ENCODE measurements around the gene ANO2. TPM values are rescaled to one million over a fixed set of nuclear protein-coding genes. Genes with fewer than 3 reads are reported as not detected.

Gene ANO2
- total RNA-seq, 3 donors from 2014 or later (not counting 1 experiment from before 2014, with no cell fraction given), result not detected

- no peak for DNase-seq
- H3K27ac ChIP-seq (ENCODE audit: low read length), result no peak overlapping the region
- Mint-ChIP-seq H3K4me1 (no peaks in the 10 kb centered on the region), H3K9me3 (no peaks in the 10 kb centered on the region), H3K4me3 (no peak overlapping the region), H3K27ac (no peak overlapping the region), H3K27me3 (ENCODE audit: low read depth in 2 of 2) (peaks cover 3 to 11% of the 10 kb centered on the region in 2 donors), H3K36me3 (no peaks in the 10 kb centered on the region)
- H3K9me3 ChIP-seq (ENCODE audit: control insufficient read depth, insufficient read depth, low read length), result no peaks in the 10 kb centered on the region
- no peaks in the 10 kb centered on the region for H3K4me1 ChIP-seq (ENCODE audit: control insufficient read depth, insufficient read depth, low read length)
- H3K4me3 ChIP-seq (ENCODE audit: low read length), result no peak overlapping the region
- no peak for TF ChIP-seq CTCF (IDR thresholded peaks at IDR 0.05)
- H3K27me3 ChIP-seq (ENCODE audit: control insufficient read depth, insufficient read depth, low read length), result no peaks in the 10 kb centered on the region
- intact Hi-C loops (cut with micrococcal nuclease), result no loop called here
- 89% methylated on average over 9 of the region's 9 CpGs for WGBS (ENCODE audit: insufficient coverage)
- H3K36me3 ChIP-seq (ENCODE audit: control insufficient read depth, insufficient read depth, low read length), result no peaks in the 10 kb centered on the region
- no peak for ATAC-seq
Measured at GRCh38 chr12:5809586-5809985, 135.5 kb downstream of the ANO2 start.

- no peak for TF ChIP-seq CTCF (IDR thresholded peaks at IDR 0.05)
- H3K27ac ChIP-seq (ENCODE audit: low read length), result no peak overlapping the region
- intact Hi-C loops (cut with micrococcal nuclease), result no loop called here
- H3K9me3 ChIP-seq (ENCODE audit: control insufficient read depth, insufficient read depth, low read length), result no peaks in the 10 kb centered on the region
- Mint-ChIP-seq H3K36me3 (no peaks in the 10 kb centered on the region), H3K27me3 (ENCODE audit: low read depth in 2 of 2) (peaks cover 0 to 8% of the 10 kb centered on the region in 2 donors), H3K4me3 (no peak overlapping the region), H3K27ac (no peak overlapping the region), H3K4me1 (no peaks in the 10 kb centered on the region), H3K9me3 (no peaks in the 10 kb centered on the region)
- no peaks in the 10 kb centered on the region for H3K4me1 ChIP-seq (ENCODE audit: control insufficient read depth, insufficient read depth, low read length)
- no peak for DNase-seq
- no peaks in the 10 kb centered on the region for H3K36me3 ChIP-seq (ENCODE audit: control insufficient read depth, insufficient read depth, low read length)
- no peaks in the 10 kb centered on the region for H3K27me3 ChIP-seq (ENCODE audit: control insufficient read depth, insufficient read depth, low read length)
- H3K4me3 ChIP-seq (ENCODE audit: low read length), result no peak overlapping the region
- WGBS (ENCODE audit: insufficient coverage), result 85% methylated on average over 1 of the region's 4 CpGs
- ATAC-seq, result no peak
Measured at GRCh38 chr12:5808981-5809380, 136.1 kb downstream of the ANO2 start.

GRCh38 chr12:5807514-5808219 is 137.4 kb downstream of the ANO2 start:
- DNase-seq (no peak), ATAC-seq (no peak)
- Histone ChIP-seq H3K36me3 (ENCODE audit: control insufficient read depth, insufficient read depth, low read length) (no peaks in the 10 kb centered on the region), H3K9me3 (ENCODE audit: control insufficient read depth, insufficient read depth, low read length) (no peaks in the 10 kb centered on the region), H3K4me1 (ENCODE audit: control insufficient read depth, insufficient read depth, low read length) (no peaks in the 10 kb centered on the region), H3K27me3 (ENCODE audit: control insufficient read depth, insufficient read depth, low read length) (no peaks in the 10 kb centered on the region), H3K27ac (ENCODE audit: low read length) (no peak overlapping the region), H3K4me3 (ENCODE audit: low read length) (no peak overlapping the region)
- H3K4me3 Mint-ChIP-seq, result no peak overlapping the region
- WGBS (ENCODE audit: insufficient coverage), result 65% methylated on average over 6 of the region's 8 CpGs
- no peaks in the 10 kb centered on the region for H3K9me3 Mint-ChIP-seq
- H3K36me3 Mint-ChIP-seq, result no peaks in the 10 kb centered on the region
- H3K27me3 Mint-ChIP-seq (ENCODE audit: low read depth in 2 of 2), result peaks cover 0 to 8% of the 10 kb centered on the region in 2 donors
- no peak for TF ChIP-seq CTCF (IDR thresholded peaks at IDR 0.05)
- intact Hi-C loops (cut with micrococcal nuclease), result no loop called here
- H3K27ac Mint-ChIP-seq, result no peak overlapping the region
- H3K4me1 Mint-ChIP-seq, result no peaks in the 10 kb centered on the region

GRCh38 chr12:5807090-5807414 is 138.0 kb downstream of the ANO2 start:
- no peak for TF ChIP-seq CTCF (IDR thresholded peaks at IDR 0.05)
- no peak for ATAC-seq

More at GRCh38 chr12:5807090-5807414, 138.0 kb downstream of the ANO2 start:
- no peaks in the 10 kb centered on the region for H3K9me3 Mint-ChIP-seq
- no peak for DNase-seq
- H3K27ac Mint-ChIP-seq, result no peak overlapping the region
- no peaks in the 10 kb centered on the region for H3K36me3 Mint-ChIP-seq
- Histone ChIP-seq H3K4me3 (ENCODE audit: low read length) (no peak overlapping the region), H3K27ac (ENCODE audit: low read length) (no peak overlapping the region), H3K4me1 (ENCODE audit: control insufficient read depth, insufficient read depth, low read length) (no peaks in the 10 kb centered on the region), H3K9me3 (ENCODE audit: control insufficient read depth, insufficient read depth, low read length) (no peaks in the 10 kb centered on the region), H3K36me3 (ENCODE audit: control insufficient read depth, insufficient read depth, low read length) (no peaks in the 10 kb centered on the region), H3K27me3 (ENCODE audit: control insufficient read depth, insufficient read depth, low read length) (no peaks in the 10 kb centered on the region)
- WGBS (ENCODE audit: insufficient coverage), result 90% methylated on average over 6 of the region's 6 CpGs
- intact Hi-C loops (cut with micrococcal nuclease), result no loop called here
- no peak overlapping the region for H3K4me3 Mint-ChIP-seq
- H3K4me1 Mint-ChIP-seq, result no peaks in the 10 kb centered on the region
- H3K27me3 Mint-ChIP-seq (ENCODE audit: low read depth in 2 of 2), result peaks cover 0 to 8% of the 10 kb centered on the region in 2 donors
